HFF-Myc (cell line): ENCODE data around the gene DENND4C.
"Not testable (repeated sequence)": the region's sequence is repeated elsewhere in the genome, so short reads cannot be mapped to it uniquely, and the experiment has no call there.

Experiments used
- DNase-seq: peaks from one replicate; pipeline ENCODE4 v3.0.0-alpha.2; 2011; ENCODE audit warnings: low read depth; ENCODE audit errors: extremely low read depth
- H3K4me3 ChIP-seq: replicated peaks from 2 replicates; pipeline ENCODE4 v1.5.1; 2011; ENCODE audit warnings: low read depth, mild to moderate bottlenecking, control low read depth, low read length
- CTCF ChIP-seq: IDR thresholded peaks from 2 replicates; pipeline ENCODE4 v1.5.1; 2012; ENCODE audit warnings: mild to moderate bottlenecking, low read depth, low read length, control low read depth; ENCODE audit errors: missing control alignments

The DENND4C gene

GRCh38 chr9:19387317-19387716, 156.8 kb downstream of the DENND4C start:
- no peak for TF ChIP-seq CTCF
- H3K4me3 ChIP-seq = no peak overlapping the region
- DNase-seq = no peak

GRCh38 chr9:19389539-19389938, 159.0 kb downstream of the DENND4C start:
- DNase-seq, H3K4me3 ChIP-seq: not testable (repeated sequence)

- H3K4me3 ChIP-seq = no peak overlapping the region
- DNase-seq = no peak
- no peak for TF ChIP-seq CTCF
These were observed 167.4 kb downstream of the DENND4C start for GRCh38 chr9:19397845-19398244.

- DNase-seq, H3K4me3 ChIP-seq: not testable (repeated sequence)
These were observed 172.7 kb downstream of the DENND4C start for GRCh38 chr9:19403231-19403630.

- TF ChIP-seq CTCF = no peak
- H3K4me3 ChIP-seq = no peak overlapping the region
- DNase-seq = no peak
These were observed 174.0 kb downstream of the DENND4C start for GRCh38 chr9:19404283-19405075.

- TF ChIP-seq CTCF = no peak
- DNase-seq = no peak
- no peak overlapping the region for H3K4me3 ChIP-seq
These were observed 175.3 kb downstream of the DENND4C start for GRCh38 chr9:19405771-19406170.

- DNase-seq = no peak
- peak overlapping the region; percentile 75 for H3K4me3 ChIP-seq
- no peak for TF ChIP-seq CTCF
These were observed 177.8 kb downstream of the DENND4C start for GRCh38 chr9:19408316-19408692.

GRCh38 chr9:19408693-19409400, 178.4 kb downstream of the DENND4C start, which contains the start of gene ACER2:
TSS of gene ACER2 (plus strand) at chr9:19409009. CDS start at chr9:19409085, 76 bp downstream.
- peak; percentile 40 for DNase-seq
- no peak for TF ChIP-seq CTCF
- H3K4me3 ChIP-seq = peak within 1 kb of the TSS; percentile 75
